Non-pigmented ciliary epithelial cell (primary cell): ENCODE data around the gene CYBRD1.
"Not testable (repeated sequence)": the region's sequence is repeated elsewhere in the genome, so short reads cannot be mapped to it uniquely, and the experiment has no call there.

Experiments
- DNase-seq: peaks from one replicate; pipeline ENCODE4 v3.0.0-alpha.2; 2010; ENCODE audit warnings: low read depth

The CYBRD1 gene

GRCh38 chr2:171522052-171522787 is at the start of gene CYBRD1:
CYBRD1 (plus strand) TSS chr2:171522474; CDS start chr2:171522546, 72 bp downstream.
- no peak for DNase-seq

- no peak for DNase-seq
These were observed 46.3 kb upstream of the CYBRD1 start for GRCh38 chr2:171475979-171476378.

GRCh38 chr2:171478345-171478744 is 43.9 kb upstream of the CYBRD1 start:
- DNase-seq: peak; percentile 37

GRCh38 chr2:171479154-171479814 is 43.0 kb upstream of the CYBRD1 start:
- DNase-seq: no peak

GRCh38 chr2:171480908-171481307 is 41.4 kb upstream of the CYBRD1 start:
- no peak for DNase-seq

GRCh38 chr2:171482308-171482707 is 40.0 kb upstream of the CYBRD1 start:
- DNase-seq: no peak

GRCh38 chr2:171482877-171483276 is 39.4 kb upstream of the CYBRD1 start:
- no peak for DNase-seq

- no peak for DNase-seq
These were observed 38.5 kb upstream of the CYBRD1 start for GRCh38 chr2:171483793-171484192.

GRCh38 chr2:171485116-171485515 is 37.2 kb upstream of the CYBRD1 start:
- no peak for DNase-seq

GRCh38 chr2:171487201-171487600 is 35.1 kb upstream of the CYBRD1 start:
- no peak for DNase-seq

- DNase-seq: no peak
These were observed 34.4 kb upstream of the CYBRD1 start for GRCh38 chr2:171487803-171488259.

GRCh38 chr2:171490577-171490976 is 31.7 kb upstream of the CYBRD1 start:
- no peak for DNase-seq

GRCh38 chr2:171491292-171491691 is 31.0 kb upstream of the CYBRD1 start:
- no peak for DNase-seq

GRCh38 chr2:171492664-171493063 is 29.6 kb upstream of the CYBRD1 start:
- no peak for DNase-seq

GRCh38 chr2:171497664-171498063 is 24.6 kb upstream of the CYBRD1 start:
- DNase-seq: not testable (repeated sequence)

GRCh38 chr2:171505374-171505773 is 16.9 kb upstream of the CYBRD1 start:
- no peak for DNase-seq

- no peak for DNase-seq
These were observed 12.1 kb upstream of the CYBRD1 start for GRCh38 chr2:171509945-171510731.

GRCh38 chr2:171512014-171512413 is 10.3 kb upstream of the CYBRD1 start:
- no peak for DNase-seq

- DNase-seq: no peak
These were observed 9.5 kb upstream of the CYBRD1 start for GRCh38 chr2:171512683-171513195.

GRCh38 chr2:171513719-171514160 is 8.5 kb upstream of the CYBRD1 start:
- no peak for DNase-seq

- no peak for DNase-seq
These were observed 7.2 kb upstream of the CYBRD1 start for GRCh38 chr2:171514908-171515582.
